GM19023 (cell line): ENCODE data around the gene KCNQ1.
A peak's percentile ranks its signal among the peaks of the same experiment; 100 is the strongest.

ENCODE experiments used
- ATAC-seq: cut with Tn5 transposase; IDR thresholded peaks from one replicate; pipeline ENCODE4 v1.9.1; 2021; ENCODE audit warnings: mild to moderate bottlenecking, moderate library complexity; ENCODE audit not compliant: unreplicated experiment

The KCNQ1 gene

GRCh38 chr11:2691991-2692875 is 247.4 kb downstream of the KCNQ1 start:
- ATAC-seq: no peak

GRCh38 chr11:2693271-2694261 is 248.8 kb downstream of the KCNQ1 start:
- no peak for ATAC-seq

GRCh38 chr11:2694495-2694894 is 249.7 kb downstream of the KCNQ1 start:
- ATAC-seq: no peak

- no peak for ATAC-seq
Observed at GRCh38 chr11:2694995-2695939, 250.5 kb downstream of the KCNQ1 start.

- no peak for ATAC-seq
Observed at GRCh38 chr11:2696455-2696854, 251.6 kb downstream of the KCNQ1 start.

GRCh38 chr11:2697866-2698265 is 253.1 kb downstream of the KCNQ1 start:
- ATAC-seq: no peak

GRCh38 chr11:2698386-2699184 is 253.8 kb downstream of the KCNQ1 start:
- no peak for ATAC-seq

GRCh38 chr11:2699185-2699530 is 254.3 kb downstream of the KCNQ1 start:
- no peak for ATAC-seq

- ATAC-seq: peak; percentile 94
Observed at GRCh38 chr11:2699531-2700414, 255.0 kb downstream of the KCNQ1 start, which contains the start of gene KCNQ1OT1. Gene KCNQ1OT1 (minus strand): TSS chr11:2699994.

GRCh38 chr11:2700415-2701211 is 255.8 kb downstream of the KCNQ1 start:
- peak; percentile 41 for ATAC-seq

- no peak for ATAC-seq
Observed at GRCh38 chr11:2701230-2701629, 256.4 kb downstream of the KCNQ1 start.

GRCh38 chr11:2701898-2702434 is 257.2 kb downstream of the KCNQ1 start:
- no peak for ATAC-seq

GRCh38 chr11:2702771-2703362 is 258.1 kb downstream of the KCNQ1 start:
- ATAC-seq: no peak

- ATAC-seq: no peak
Observed at GRCh38 chr11:2703363-2704141, 258.7 kb downstream of the KCNQ1 start.

GRCh38 chr11:2704356-2704755 is 259.5 kb downstream of the KCNQ1 start:
- ATAC-seq: no peak

GRCh38 chr11:2704896-2705606 is 260.2 kb downstream of the KCNQ1 start:
- no peak for ATAC-seq
